Neural progenitor cell (in vitro differentiated cells): ENCODE measurements around the gene RUVBL2.
"Not testable (repeated sequence)": the region's sequence is repeated elsewhere in the genome, so short reads cannot be mapped to it uniquely, and the experiment has no call there.

ENCODE experiments used
- EZH2 ChIP-seq: fragments of 200-600 bp; sonication (generic); IDR thresholded peaks from 2 replicates; pipeline ENCODE4 v1.6.1; 2017; ENCODE audit warnings: antibody characterized with exemption, mild to moderate bottlenecking, moderate library complexity
- EZH2phosphoT487 ChIP-seq: fragments of 200-600 bp; sonication (generic); IDR thresholded peaks from 2 replicates; pipeline ENCODE4 v1.6.1; 2017; ENCODE audit warnings: antibody characterized with exemption
- TF ChIP-seq, protein P1 (sequence below): fragments of 200-600 bp; sonication (generic); IDR thresholded peaks from 2 replicates; pipeline ENCODE4 v1.5.1; 2017; ENCODE audit warnings: antibody characterized with exemption, mild to moderate bottlenecking

DNA sequence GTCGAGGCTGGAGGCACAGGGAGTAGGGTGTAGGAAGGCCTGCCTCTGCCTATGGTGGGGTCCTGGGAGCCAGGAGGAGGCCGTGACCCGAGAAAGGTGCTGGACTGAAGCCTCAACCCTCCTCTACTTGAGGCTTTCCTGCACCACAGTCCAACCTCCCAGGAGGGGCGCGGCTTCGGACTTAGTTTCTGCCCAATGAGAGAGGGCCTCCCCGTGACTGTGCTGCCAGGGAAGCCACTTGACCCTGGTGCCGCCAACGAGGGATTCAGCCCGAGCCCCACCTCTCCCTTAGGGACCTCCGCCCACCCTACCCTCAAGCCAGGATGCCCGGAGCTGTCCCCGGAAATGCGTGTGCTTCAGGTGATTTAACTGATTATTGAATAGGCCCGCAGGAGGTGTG is 30.5 kb downstream of the RUVBL2 start, which contains the start of gene CGB3:
- TF ChIP-seq, protein P1, sequence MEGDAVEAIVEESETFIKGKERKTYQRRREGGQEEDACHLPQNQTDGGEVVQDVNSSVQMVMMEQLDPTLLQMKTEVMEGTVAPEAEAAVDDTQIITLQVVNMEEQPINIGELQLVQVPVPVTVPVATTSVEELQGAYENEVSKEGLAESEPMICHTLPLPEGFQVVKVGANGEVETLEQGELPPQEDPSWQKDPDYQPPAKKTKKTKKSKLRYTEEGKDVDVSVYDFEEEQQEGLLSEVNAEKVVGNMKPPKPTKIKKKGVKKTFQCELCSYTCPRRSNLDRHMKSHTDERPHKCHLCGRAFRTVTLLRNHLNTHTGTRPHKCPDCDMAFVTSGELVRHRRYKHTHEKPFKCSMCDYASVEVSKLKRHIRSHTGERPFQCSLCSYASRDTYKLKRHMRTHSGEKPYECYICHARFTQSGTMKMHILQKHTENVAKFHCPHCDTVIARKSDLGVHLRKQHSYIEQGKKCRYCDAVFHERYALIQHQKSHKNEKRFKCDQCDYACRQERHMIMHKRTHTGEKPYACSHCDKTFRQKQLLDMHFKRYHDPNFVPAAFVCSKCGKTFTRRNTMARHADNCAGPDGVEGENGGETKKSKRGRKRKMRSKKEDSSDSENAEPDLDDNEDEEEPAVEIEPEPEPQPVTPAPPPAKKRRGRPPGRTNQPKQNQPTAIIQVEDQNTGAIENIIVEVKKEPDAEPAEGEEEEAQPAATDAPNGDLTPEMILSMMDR: not testable (repeated sequence)
- not testable (repeated sequence) for TF ChIP-seq EZH2, EZH2phosphoT487
